ENCODE results near the gene MRPL39.

MRPL39 gene

GRCh38 chr21:25567472-25567871 is 39.8 kb downstream of the MRPL39 start:
- no peak for DNase-seq

- DNase-seq: no peak
Observed at GRCh38 chr21:25566645-25567044, 40.6 kb downstream of the MRPL39 start.

- no peak for DNase-seq
Observed at GRCh38 chr21:25565272-25566211, 41.7 kb downstream of the MRPL39 start.

- no peak for DNase-seq
Observed at GRCh38 chr21:25564349-25564948, 42.8 kb downstream of the MRPL39 start.

- DNase-seq: no peak
Observed at GRCh38 chr21:25563361-25564116, 43.7 kb downstream of the MRPL39 start.

GRCh38 chr21:25562660-25563059 is 44.6 kb downstream of the MRPL39 start:
- no peak for DNase-seq

GRCh38 chr21:25561668-25562641 is 45.3 kb downstream of the MRPL39 start:
- DNase-seq: peak; percentile 85

GRCh38 chr21:25560891-25561290 is 46.4 kb downstream of the MRPL39 start:
- DNase-seq: no peak

- no peak for DNase-seq
Observed at GRCh38 chr21:25560271-25560685, 47.0 kb downstream of the MRPL39 start.

GRCh38 chr21:25559746-25560145 is 47.5 kb downstream of the MRPL39 start:
- DNase-seq: no peak

GRCh38 chr21:25558123-25558522 is 49.2 kb downstream of the MRPL39 start:
- no peak for DNase-seq

- peak; percentile 19 for DNase-seq
Observed at GRCh38 chr21:25557180-25557579, 50.1 kb downstream of the MRPL39 start.

GRCh38 chr21:25556091-25556490 is 51.2 kb downstream of the MRPL39 start:
- no peak for DNase-seq

- no peak for DNase-seq
Observed at GRCh38 chr21:25555492-25555891, 51.8 kb downstream of the MRPL39 start.

- DNase-seq: no peak
Observed at GRCh38 chr21:25552856-25553255, 54.4 kb downstream of the MRPL39 start.

GRCh38 chr21:25551569-25551968 is 55.7 kb downstream of the MRPL39 start:
- no peak for DNase-seq

GRCh38 chr21:25550352-25551120 is 56.7 kb downstream of the MRPL39 start:
- no peak for DNase-seq

GRCh38 chr21:25541042-25541441 is 66.2 kb downstream of the MRPL39 start:
- DNase-seq: no peak

GRCh38 chr21:25539606-25540005 is 67.7 kb downstream of the MRPL39 start:
- DNase-seq: no peak

- DNase-seq: no peak
Observed at GRCh38 chr21:25537174-25537573, 70.1 kb downstream of the MRPL39 start.

- DNase-seq: no peak
Observed at GRCh38 chr21:25536752-25537151, 70.5 kb downstream of the MRPL39 start.

Measured in fibroblast of skin of back (primary cell).